Thyroid gland (tissue), 4 donors: ENCODE results near the gene EPB41L4A.

ENCODE experiments used
- CTCF ChIP-seq, 6 experiments: fragments of 200-600 bp in 3 of 6; fragments of 450-650 bp in 3 of 6; sonication (generic) in 3 of 6; IDR thresholded peaks; one replicate each; pipeline ENCODE4 v1.5.1; 2016 to 2019; ENCODE audit warnings: antibody characterized with exemption in 6 of 6, mild to moderate bottlenecking in 2 of 6, inconsistent platforms in 1 of 6, moderate library complexity in 1 of 6
- POLR2A ChIP-seq, 2 donors: fragments of 450-650 bp; IDR thresholded peaks; one replicate each; pipeline ENCODE4 v1.6.1; 2017; ENCODE audit warnings: antibody characterized with exemption in 2 of 2, mild to moderate bottlenecking in 2 of 2, moderate library complexity in 1 of 2

DNA sequence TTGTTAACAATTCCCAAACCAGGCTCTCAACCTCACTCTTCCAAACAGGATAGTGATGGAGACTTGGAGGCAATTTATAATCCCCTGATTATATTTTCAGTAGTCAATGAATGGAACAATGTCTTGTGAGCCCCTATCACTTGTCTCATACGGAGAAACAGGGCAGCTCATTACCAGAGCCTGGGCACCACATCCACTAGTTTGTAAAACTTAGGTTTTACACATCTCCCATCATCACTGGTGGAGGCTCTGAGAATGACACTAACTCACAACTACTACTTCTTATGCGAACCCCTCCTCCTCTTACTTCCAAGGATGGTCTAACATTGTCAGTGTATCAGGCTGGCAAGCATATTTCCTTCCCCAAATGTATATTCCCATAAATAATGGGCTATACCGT, 253.7 kb downstream of the EPB41L4A start:
- TF ChIP-seq CTCF (IDR thresholded peaks at IDR 0.05) (no peak), POLR2A (IDR thresholded peaks at IDR 0.05) (no peak)
